Adrenal gland (tissue), 5 donors: ENCODE results near the gene DHRS4L2.
"Not testable (repeated sequence)": the region's sequence is repeated elsewhere in the genome, so short reads cannot be mapped to it uniquely, and the experiment has no call there.

ENCODE experiments used
- POLR2A ChIP-seq, 2 donors: fragments of 450-650 bp; IDR thresholded peaks; one replicate each; pipeline ENCODE4 v1.6.1; 2017; ENCODE audit warnings: antibody characterized with exemption in 2 of 2, mild to moderate bottlenecking in 2 of 2, moderate library complexity in 1 of 2
- TF ChIP-seq, protein P1 (sequence below), 6 experiments: fragments of 450-650 bp in 4 of 6; fragments of 200-600 bp in 2 of 6; sonication (generic) in 1 of 6; IDR thresholded peaks; 1 replicate in 5 of 6; 2 replicates in 1 of 6; pipeline versions ENCODE4 v1.5.1 to v1.8.0; 2016 to 2021; ENCODE audit warnings: antibody characterized with exemption in 6 of 6, mild to moderate bottlenecking in 2 of 6, moderate library complexity in 1 of 6
- donor health status: DM: no; HTN: no; CAD: no.

DNA sequence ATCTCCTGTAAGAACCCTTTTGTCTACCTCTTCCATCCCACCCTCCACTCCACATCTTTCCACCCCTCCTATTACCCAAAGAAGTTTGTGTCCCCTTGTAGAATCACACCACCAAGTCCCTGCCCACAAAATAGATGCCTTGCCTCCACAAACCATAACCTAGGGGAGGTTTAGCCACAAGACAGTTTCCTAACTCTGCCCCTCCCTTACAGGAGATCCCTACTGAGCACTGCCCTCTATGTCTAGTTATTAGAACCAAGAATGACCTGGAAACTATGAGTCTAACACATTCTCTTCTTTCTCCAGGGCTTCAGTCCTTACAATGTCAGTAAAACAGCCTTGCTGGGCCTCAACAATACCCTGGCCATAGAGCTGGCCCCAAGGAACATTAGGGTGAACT, 12.3 kb downstream of the DHRS4L2 start:
- TF ChIP-seq, protein P1, sequence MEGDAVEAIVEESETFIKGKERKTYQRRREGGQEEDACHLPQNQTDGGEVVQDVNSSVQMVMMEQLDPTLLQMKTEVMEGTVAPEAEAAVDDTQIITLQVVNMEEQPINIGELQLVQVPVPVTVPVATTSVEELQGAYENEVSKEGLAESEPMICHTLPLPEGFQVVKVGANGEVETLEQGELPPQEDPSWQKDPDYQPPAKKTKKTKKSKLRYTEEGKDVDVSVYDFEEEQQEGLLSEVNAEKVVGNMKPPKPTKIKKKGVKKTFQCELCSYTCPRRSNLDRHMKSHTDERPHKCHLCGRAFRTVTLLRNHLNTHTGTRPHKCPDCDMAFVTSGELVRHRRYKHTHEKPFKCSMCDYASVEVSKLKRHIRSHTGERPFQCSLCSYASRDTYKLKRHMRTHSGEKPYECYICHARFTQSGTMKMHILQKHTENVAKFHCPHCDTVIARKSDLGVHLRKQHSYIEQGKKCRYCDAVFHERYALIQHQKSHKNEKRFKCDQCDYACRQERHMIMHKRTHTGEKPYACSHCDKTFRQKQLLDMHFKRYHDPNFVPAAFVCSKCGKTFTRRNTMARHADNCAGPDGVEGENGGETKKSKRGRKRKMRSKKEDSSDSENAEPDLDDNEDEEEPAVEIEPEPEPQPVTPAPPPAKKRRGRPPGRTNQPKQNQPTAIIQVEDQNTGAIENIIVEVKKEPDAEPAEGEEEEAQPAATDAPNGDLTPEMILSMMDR (IDR thresholded peaks at IDR 0.05) = not testable (repeated sequence)
- not testable (repeated sequence) for TF ChIP-seq POLR2A (IDR thresholded peaks at IDR 0.05)
